HepG2 (cell line): Measurements from ENCODE around the gene NUDT16. TPM values are rescaled to one million over a fixed set of nuclear protein-coding genes. Genes with fewer than 3 reads are reported as not detected.

Source experiments
- ATAC-seq: fragments of 200-7000 bp; cut with Tn5 transposase; 3 replicates; pipeline ENCODE4 v1.9.1; 2020; ENCODE audit warnings: mild to moderate bottlenecking, moderate library complexity
- BruUV-seq: library from RNA; stranded (reverse); fragments of 400-500 nt; replicated peaks from 2 replicates; lab custom pipeline; 2021; lab: Mats Ljungman, UMichigan
- CTCF ChIA-PET: fragments of 300-600 bp; formaldehyde crosslinking; extraction: SDS; loops from one replicate; lab custom pipeline; 2021; ENCODE audit warnings: low total read pairs, inconsistent platforms, low intra/inter-chr PET ratio; lab: Yijun Ruan, JAX
- POLR2A ChIA-PET: fragments of 350-600 bp; sonication (Branson Sonifier 250); formaldehyde crosslinking; loops from one replicate; lab custom pipeline; 2020; ENCODE audit warnings: antibody characterized with exemption, inconsistent platforms; lab: Yijun Ruan, JAX
- DNase-seq: peaks from one replicate; pipeline ENCODE4 v3.0.0-alpha.2; 2015; ENCODE audit warnings: low spot score
- FAIRE-seq: peaks from 3 replicates; lab custom pipeline; 2011; peaks lifted over from hg19 to GRCh38; lab: Jason Lieb, UNC
- H2AFZ ChIP-seq: one replicate; pipeline ENCODE4 v1.6.1; 2011; ENCODE audit warnings: low read length, inconsistent platforms
- H3K27ac ChIP-seq: fragments of 300-600 bp; 3 replicates; pipeline ENCODE4 v1.8.0; 2011; ENCODE audit warnings: mixed run types, mild to moderate bottlenecking, mixed read lengths, low read length, inconsistent platforms; ENCODE audit not compliant: insufficient read depth; ENCODE audit errors: extremely low read length
- H3K27me3 ChIP-seq, 2 experiments: fragments of 200-600 bp in 1 of 2; 2 replicates in 1 of 2; 3 replicates in 1 of 2; pipeline versions ENCODE4 v1.6.0 to v1.8.0; 2011; ENCODE audit warnings: low read length in 2 of 2, mild to moderate bottlenecking in 2 of 2, moderate library complexity in 2 of 2, inconsistent platforms in 1 of 2; ENCODE audit not compliant: insufficient read depth in 2 of 2, control insufficient read depth in 1 of 2
- H3K36me3 ChIP-seq, 2 experiments: fragments of 200-600 bp in 1 of 2; replicated peaks in 1 of 2; 2 replicates in 1 of 2; 3 replicates in 1 of 2; pipeline versions ENCODE4 v1.5.1 to v1.8.0; 2011; ENCODE audit warnings: low read length in 2 of 2, inconsistent platforms in 1 of 2; ENCODE audit not compliant: insufficient read depth in 2 of 2, control insufficient read depth in 1 of 2
- H3K4me1 ChIP-seq: 2 replicates; pipeline ENCODE4 v1.5.1; 2012; ENCODE audit warnings: low read length, inconsistent platforms; ENCODE audit not compliant: insufficient read depth
- H3K4me2 ChIP-seq: 2 replicates; pipeline ENCODE4 v1.6.0; 2011; ENCODE audit warnings: low read depth, low read length, inconsistent platforms
- H3K4me3 ChIP-seq, 3 experiments: fragments of 200-600 bp in 1 of 3; sonication (generic), shearing (Covaris generic) in 1 of 3; replicated peaks in 1 of 3; 2 replicates each; pipeline ENCODE4 v1.5.1; 2011 to 2016; ENCODE audit warnings: low read length in 3 of 3, inconsistent platforms in 2 of 3, low read depth in 2 of 3, mild to moderate bottlenecking in 2 of 3, control low read depth in 1 of 3, mixed read lengths in 1 of 3; ENCODE audit not compliant: insufficient read depth in 1 of 3
- H3K79me2 ChIP-seq: one replicate; pipeline ENCODE4 v1.6.1; 2011; ENCODE audit warnings: low read length, inconsistent platforms; ENCODE audit not compliant: insufficient read depth
- H3K9ac ChIP-seq: 2 replicates; pipeline ENCODE4 v1.6.0; 2011; ENCODE audit warnings: mild to moderate bottlenecking, low read depth, low read length, inconsistent platforms; ENCODE audit not compliant: insufficient read depth
- H3K9me3 ChIP-seq: 2 replicates; pipeline ENCODE4 v1.5.1; 2012; ENCODE audit warnings: mild to moderate bottlenecking, low read length
- H4K20me1 ChIP-seq: 2 replicates; pipeline ENCODE4 v1.6.0; 2011; ENCODE audit warnings: inconsistent platforms, mild to moderate bottlenecking, low read length, moderate library complexity; ENCODE audit not compliant: insufficient read depth
- AKAP8 ChIP-seq: sonication (generic); formaldehyde crosslinking; IDR thresholded peaks from 2 replicates; pipeline ENCODE4 v1.5.1; 2020; ENCODE audit warnings: mild to moderate bottlenecking, missing genetic modification reagents
- BCL3 ChIP-seq: sonication (generic); formaldehyde crosslinking; IDR thresholded peaks from 2 replicates; pipeline ENCODE4 v1.5.1; 2020; ENCODE audit warnings: mild to moderate bottlenecking, missing genetic modification reagents, moderate library complexity
- HMGA1 ChIP-seq: sonication (generic); formaldehyde crosslinking; conservative IDR thresholded peaks from 2 replicates; pipeline ENCODE4 v1.4.0; 2020; ENCODE audit warnings: missing genetic modification reagents
- NFATC3 ChIP-seq: sonication (generic); formaldehyde crosslinking; IDR thresholded peaks from 2 replicates; pipeline ENCODE4 v1.5.1; 2020; ENCODE audit warnings: mild to moderate bottlenecking, missing genetic modification reagents
- SCMH1 ChIP-seq: sonication (generic); formaldehyde crosslinking; IDR thresholded peaks from 2 replicates; pipeline ENCODE4 v1.9.0; 2021; ENCODE audit warnings: missing genetic modification reagents, mild to moderate bottlenecking, borderline replicate concordance
- SETDB1 ChIP-seq: sonication (generic); formaldehyde crosslinking; IDR thresholded peaks from 2 replicates; pipeline ENCODE4 v1.5.1; 2020; ENCODE audit warnings: missing genetic modification reagents, mild to moderate bottlenecking, borderline replicate concordance
- TAF1 ChIP-seq: sonication (generic); formaldehyde crosslinking; IDR thresholded peaks from 2 replicates; pipeline ENCODE4 v1.4.0; 2020; ENCODE audit warnings: missing genetic modification reagents
- ZNF720 ChIP-seq: sonication (generic); formaldehyde crosslinking; IDR thresholded peaks from 2 replicates; pipeline ENCODE4 v1.4.0; 2020; ENCODE audit warnings: missing genetic modification reagents
- WGBS: methylation state at CpG from one replicate; pipeline ENCODE4 v1.1.6; 2017; ENCODE audit warnings: low lambda C conversion rate; 5-methylcytosine and 5-hydroxymethylcytosine counted together
- in situ Hi-C: cut with HindIII; loops from 2 replicates; pipeline ENCODE4 v1.10.0; 2017; ENCODE audit warnings: low pct_unique_long_range_greater_than_20kb; ENCODE audit not compliant: extremely low pct_ligation_motif_present
- intact Hi-C: fragments of 100-400 bp; cut with micrococcal nuclease; formaldehyde crosslinking; loops from one replicate; pipeline ENCODE4 v1.10.0; 2022; ENCODE audit not compliant: unreplicated experiment
- polyA plus RNA-seq, 8 experiments: library from polyadenylated mRNA; depleted of rRNA in 3 of 8; stranded (reverse) in 7 of 8; unstranded in 1 of 8; fragments of >200 nt; fragmentation: Illumina TruSeq in 4 of 8; extraction: Trizol in 4 of 8; gene quantifications; 2 replicates each; pipeline versions ENCODE4 v1.2.1 to v1.2.3, GENCODE V29; 2011 to 2016; ENCODE audit warnings: low read depth in 4 of 8, missing spikeins in 1 of 8, mixed read lengths in 1 of 8; ENCODE audit not compliant: insufficient read depth in 1 of 8
- total RNA-seq, 5 experiments: library from RNA; depleted of rRNA; stranded (reverse); fragments of >200 nt; fragmentation: Illumina TruSeq; extraction: Trizol; gene quantifications; 2 replicates each; pipeline ENCODE4 v1.2.3, GENCODE V29; 2016; ENCODE audit warnings: low read depth in 1 of 5
- TF ChIP-seq, protein P1 (sequence below): sonication (generic); formaldehyde crosslinking; IDR thresholded peaks from 2 replicates; pipeline ENCODE4 v1.4.0; 2020; ENCODE audit warnings: missing genetic modification reagents
- TF ChIP-seq, protein P2 (sequence below): sonication (generic); formaldehyde crosslinking; IDR thresholded peaks from 2 replicates; pipeline ENCODE4 v1.5.0; 2020; ENCODE audit warnings: missing genetic modification reagents

Gene NUDT16
- total and polyA plus RNA-seq, 2 of the 13 experiments (the other 11 are each of a cell fraction or from before 2014, with no cell fraction given), result 5.4 to 14.8 TPM

DNA sequence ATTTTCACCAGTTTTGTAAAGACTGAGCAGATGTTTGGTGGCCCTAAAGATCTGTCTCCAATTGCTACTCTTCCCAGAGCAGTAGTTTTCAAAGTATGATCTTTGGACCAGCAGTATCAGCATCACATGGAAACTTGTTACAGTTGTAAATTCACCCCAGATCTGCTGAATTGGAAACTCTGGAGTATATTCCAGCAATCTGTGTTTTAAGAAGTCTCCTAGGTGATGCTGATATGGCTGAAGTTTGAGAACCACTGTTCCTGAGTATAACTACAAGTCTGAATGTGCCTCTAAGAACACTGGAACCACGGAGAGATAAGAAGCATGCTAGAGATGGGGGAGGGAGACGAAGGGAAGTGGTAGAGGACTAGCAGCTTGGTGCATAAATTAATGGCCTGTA is 45.7 kb downstream of the NUDT16 start:
- intact Hi-C loops, result no loop called here
- H4K20me1 ChIP-seq, result no peaks in the 10 kb centered on the region
- no peak overlapping the region for H2AFZ ChIP-seq
- H3K27ac ChIP-seq, result no peak overlapping the region
- ATAC-seq (no peak), DNase-seq (no peak), FAIRE-seq (no peak)
- H3K36me3 ChIP-seq, result no peaks in the 10 kb centered on the region
- ChIA-PET POLR2A (no interaction called here), CTCF (no interaction called here)
- H3K9ac ChIP-seq, result no peak overlapping the region
- in situ Hi-C loops, result no loop called here
- no peak overlapping the region for H3K4me3 ChIP-seq
- no peak for TF ChIP-seq NFATC3 (CRISPR knock-in tag)
- TF ChIP-seq SCMH1 (CRISPR knock-in tag), result no peak
- TF ChIP-seq, protein P1, sequence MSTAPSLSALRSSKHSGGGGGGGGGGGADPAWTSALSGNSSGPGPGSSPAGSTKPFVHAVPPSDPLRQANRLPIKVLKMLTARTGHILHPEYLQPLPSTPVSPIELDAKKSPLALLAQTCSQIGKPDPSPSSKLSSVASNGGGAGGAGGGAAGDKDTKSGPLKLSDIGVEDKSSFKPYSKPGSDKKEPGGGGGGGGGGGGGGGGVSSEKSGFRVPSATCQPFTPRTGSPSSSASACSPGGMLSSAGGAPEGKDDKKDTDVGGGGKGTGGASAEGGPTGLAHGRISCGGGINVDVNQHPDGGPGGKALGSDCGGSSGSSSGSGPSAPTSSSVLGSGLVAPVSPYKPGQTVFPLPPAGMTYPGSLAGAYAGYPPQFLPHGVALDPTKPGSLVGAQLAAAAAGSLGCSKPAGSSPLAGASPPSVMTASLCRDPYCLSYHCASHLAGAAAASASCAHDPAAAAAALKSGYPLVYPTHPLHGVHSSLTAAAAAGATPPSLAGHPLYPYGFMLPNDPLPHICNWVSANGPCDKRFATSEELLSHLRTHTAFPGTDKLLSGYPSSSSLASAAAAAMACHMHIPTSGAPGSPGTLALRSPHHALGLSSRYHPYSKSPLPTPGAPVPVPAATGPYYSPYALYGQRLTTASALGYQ (CRISPR knock-in tag), result no peak
- no peak for TF ChIP-seq BCL3 (CRISPR knock-in tag)
- TF ChIP-seq AKAP8 (CRISPR knock-in tag), result no peak
- TF ChIP-seq TAF1 (CRISPR knock-in tag), result no peak
- TF ChIP-seq HMGA1 (CRISPR knock-in tag), result no peak
- TF ChIP-seq SETDB1 (CRISPR knock-in tag), result no peak
- TF ChIP-seq ZNF720 (CRISPR knock-in tag), result no peak
- TF ChIP-seq, protein P2, sequence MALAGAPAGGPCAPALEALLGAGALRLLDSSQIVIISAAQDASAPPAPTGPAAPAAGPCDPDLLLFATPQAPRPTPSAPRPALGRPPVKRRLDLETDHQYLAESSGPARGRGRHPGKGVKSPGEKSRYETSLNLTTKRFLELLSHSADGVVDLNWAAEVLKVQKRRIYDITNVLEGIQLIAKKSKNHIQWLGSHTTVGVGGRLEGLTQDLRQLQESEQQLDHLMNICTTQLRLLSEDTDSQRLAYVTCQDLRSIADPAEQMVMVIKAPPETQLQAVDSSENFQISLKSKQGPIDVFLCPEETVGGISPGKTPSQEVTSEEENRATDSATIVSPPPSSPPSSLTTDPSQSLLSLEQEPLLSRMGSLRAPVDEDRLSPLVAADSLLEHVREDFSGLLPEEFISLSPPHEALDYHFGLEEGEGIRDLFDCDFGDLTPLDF (CRISPR knock-in tag), result no peak
- H3K4me1 ChIP-seq, result no peaks in the 10 kb centered on the region
- WGBS, result 0% methylated on average over 2 of the region's 2 CpGs
- H3K27me3 ChIP-seq, result 0 out of 5 replicates have a peak, but pooled peaks cover 1 to 5% of the 10 kb centered on the region in 2 experiments
- H3K79me2 ChIP-seq, result no peaks in the 10 kb centered on the region
- no TSS peak for BruUV-seq
- no peak overlapping the region for H3K4me2 ChIP-seq
- no peaks in the 10 kb centered on the region for H3K9me3 ChIP-seq
